NB4 (cell line): ENCODE data around the gene MPC1L.
A peak's percentile ranks its signal among the peaks of the same experiment; 100 is the strongest.

ENCODE experiments used
- DNase-seq: peaks from one replicate; pipeline ENCODE4 v3.0.0; 2010; ENCODE audit warnings: low read depth
- H3K4me3 ChIP-seq: one replicate; pipeline ENCODE4 v1.5.1; 2011; ENCODE audit warnings: mild to moderate bottlenecking, low read depth, low read length, moderate library complexity
- MYC ChIP-seq: IDR thresholded peaks from 2 replicates; pipeline ENCODE4 v1.6.1; 2011; ENCODE audit warnings: low read depth, low read length
- POLR2A ChIP-seq: IDR thresholded peaks from 2 replicates; pipeline ENCODE4 v1.6.1; 2011; ENCODE audit warnings: mild to moderate bottlenecking; ENCODE audit not compliant: insufficient read length; ENCODE audit errors: extremely low read depth
- TF ChIP-seq, protein P1 (sequence below): IDR thresholded peaks from one replicate; pipeline ENCODE4 v1.5.1; 2012; ENCODE audit warnings: low read depth, low read length
- TF ChIP-seq, protein P2 (sequence below): IDR thresholded peaks from 2 replicates; pipeline ENCODE4 v1.6.1; 2011; ENCODE audit warnings: low read depth, low read length

Gene MPC1L

DNA sequence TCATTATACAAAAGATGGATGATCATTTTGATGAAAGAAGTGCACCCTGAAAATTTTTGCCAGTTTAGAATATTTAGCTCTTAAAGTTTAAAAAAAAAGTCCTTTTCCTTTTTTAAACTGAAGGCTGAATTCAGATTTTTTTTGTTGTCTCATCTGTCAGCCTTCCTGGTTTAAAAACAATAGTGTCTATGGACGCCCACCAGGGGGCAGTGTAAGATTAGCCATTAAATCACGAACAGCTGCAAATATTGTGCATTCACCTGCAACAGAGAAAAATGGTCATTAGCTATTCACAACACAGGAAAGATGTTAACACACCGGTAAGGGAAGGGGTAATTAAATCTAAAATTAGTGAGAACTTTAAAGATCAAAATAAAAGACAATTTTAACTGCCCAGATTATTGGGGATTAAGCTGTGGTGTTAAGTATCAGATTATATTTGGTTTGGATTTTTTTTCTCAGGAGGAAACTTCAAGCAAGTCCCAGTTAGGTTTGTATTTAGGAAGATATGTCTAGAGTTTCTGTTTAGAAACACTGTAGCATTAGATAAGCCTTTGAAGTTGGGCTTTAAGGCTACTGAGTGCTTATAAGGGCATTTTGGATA, 28.5 kb downstream of the MPC1L start:
- peak; percentile 70 for DNase-seq
- no peak overlapping the region for H3K4me3 ChIP-seq
- no peak for TF ChIP-seq POLR2A
- TF ChIP-seq, protein P1, sequence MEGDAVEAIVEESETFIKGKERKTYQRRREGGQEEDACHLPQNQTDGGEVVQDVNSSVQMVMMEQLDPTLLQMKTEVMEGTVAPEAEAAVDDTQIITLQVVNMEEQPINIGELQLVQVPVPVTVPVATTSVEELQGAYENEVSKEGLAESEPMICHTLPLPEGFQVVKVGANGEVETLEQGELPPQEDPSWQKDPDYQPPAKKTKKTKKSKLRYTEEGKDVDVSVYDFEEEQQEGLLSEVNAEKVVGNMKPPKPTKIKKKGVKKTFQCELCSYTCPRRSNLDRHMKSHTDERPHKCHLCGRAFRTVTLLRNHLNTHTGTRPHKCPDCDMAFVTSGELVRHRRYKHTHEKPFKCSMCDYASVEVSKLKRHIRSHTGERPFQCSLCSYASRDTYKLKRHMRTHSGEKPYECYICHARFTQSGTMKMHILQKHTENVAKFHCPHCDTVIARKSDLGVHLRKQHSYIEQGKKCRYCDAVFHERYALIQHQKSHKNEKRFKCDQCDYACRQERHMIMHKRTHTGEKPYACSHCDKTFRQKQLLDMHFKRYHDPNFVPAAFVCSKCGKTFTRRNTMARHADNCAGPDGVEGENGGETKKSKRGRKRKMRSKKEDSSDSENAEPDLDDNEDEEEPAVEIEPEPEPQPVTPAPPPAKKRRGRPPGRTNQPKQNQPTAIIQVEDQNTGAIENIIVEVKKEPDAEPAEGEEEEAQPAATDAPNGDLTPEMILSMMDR: peak; percentile 55

DNA sequence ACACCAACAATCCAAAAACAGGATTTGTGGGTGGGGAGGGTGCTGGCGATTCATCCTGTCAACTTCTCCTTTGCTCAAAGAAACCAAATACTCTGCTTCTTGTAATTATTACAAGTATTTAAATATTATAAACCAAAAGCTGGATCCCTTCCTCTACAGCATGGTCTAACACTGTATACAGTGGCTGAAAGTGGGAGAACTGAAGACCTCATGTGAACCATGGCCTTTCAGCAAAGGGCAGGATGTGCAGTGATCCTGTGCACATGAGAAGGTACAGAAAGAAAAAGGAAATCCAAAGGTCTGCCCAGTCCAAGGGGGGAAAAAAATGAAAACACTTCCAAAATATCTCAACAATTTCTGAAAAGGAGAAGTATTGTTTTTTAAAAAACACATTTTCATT, 29.4 kb downstream of the MPC1L start:
- H3K4me3 ChIP-seq: no peak overlapping the region

DNA sequence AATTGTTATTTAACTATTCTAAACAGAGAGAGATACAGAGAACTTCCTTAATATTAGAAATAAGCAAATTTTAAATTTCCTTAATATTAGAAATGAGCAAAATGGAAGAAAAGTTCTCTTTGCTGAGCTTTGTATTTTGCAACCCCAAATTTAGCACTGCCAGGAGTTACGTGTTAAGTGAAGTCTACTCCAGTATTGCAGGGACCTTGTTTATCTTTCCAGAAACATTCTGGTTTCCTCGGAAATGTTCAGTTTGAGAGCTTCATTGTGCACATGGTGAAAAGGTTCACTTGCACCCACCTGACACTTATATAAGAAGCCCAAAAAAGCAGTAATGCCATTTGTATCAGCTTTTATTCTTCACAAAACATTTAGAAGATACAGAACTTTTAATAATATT, 30.3 kb downstream of the MPC1L start:
- no peak overlapping the region for H3K4me3 ChIP-seq
- TF ChIP-seq, protein P1: no peak
- TF ChIP-seq MYC (no peak), POLR2A (no peak)
- TF ChIP-seq, protein P2, sequence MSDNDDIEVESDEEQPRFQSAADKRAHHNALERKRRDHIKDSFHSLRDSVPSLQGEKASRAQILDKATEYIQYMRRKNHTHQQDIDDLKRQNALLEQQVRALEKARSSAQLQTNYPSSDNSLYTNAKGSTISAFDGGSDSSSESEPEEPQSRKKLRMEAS: no peak

More for the DNA sequence above, 29.4 kb downstream of the MPC1L start:
- DNase-seq: no peak
- TF ChIP-seq, protein P1: no peak

DNA sequence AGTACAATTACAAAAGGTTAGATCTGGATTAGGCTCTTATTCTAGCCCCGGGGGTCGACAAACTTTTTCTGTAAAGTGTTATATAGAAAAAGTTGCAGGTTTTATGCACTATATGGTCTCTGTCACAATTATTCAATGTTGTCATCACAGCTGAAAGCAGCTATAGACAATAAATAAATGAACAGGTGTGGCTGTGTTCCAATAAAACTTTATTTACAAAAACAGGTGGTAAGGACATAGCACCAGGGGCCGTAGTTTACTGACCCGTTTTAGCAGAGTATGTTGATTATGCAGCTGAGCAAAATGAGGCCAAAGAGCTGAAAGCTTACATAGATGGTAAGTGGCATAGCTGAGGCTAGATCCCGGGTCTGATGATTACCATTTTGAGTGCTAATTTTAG, 37.2 kb downstream of the MPC1L start:
- TF ChIP-seq, protein P2: no peak
- no peak for TF ChIP-seq POLR2A
- TF ChIP-seq, protein P1: no peak
- TF ChIP-seq MYC: no peak
- DNase-seq: no peak
- no peak overlapping the region for H3K4me3 ChIP-seq

More for the DNA sequence above, 30.3 kb downstream of the MPC1L start:
- DNase-seq: no peak

DNA sequence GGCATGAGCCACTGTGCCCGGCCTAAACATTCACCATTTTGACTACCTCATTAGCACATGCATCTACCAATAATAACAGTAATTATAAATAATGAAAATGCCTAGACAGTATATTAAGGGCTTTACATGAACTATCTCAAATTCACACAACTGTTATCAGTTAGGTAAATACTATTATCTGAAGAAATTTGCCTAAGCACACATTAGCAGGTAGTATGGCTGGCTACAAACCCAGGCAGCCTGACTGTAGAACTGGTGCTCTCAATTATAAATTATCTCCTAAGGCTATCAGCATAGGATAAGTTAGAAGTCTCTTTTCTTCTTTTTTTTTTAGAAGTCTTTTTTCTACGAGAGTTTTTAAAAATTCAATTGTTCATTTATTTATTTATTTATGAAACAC, 38.3 kb downstream of the MPC1L start:
- DNase-seq: no peak
- TF ChIP-seq, protein P1: no peak
- TF ChIP-seq, protein P2: no peak
- TF ChIP-seq MYC: no peak
- TF ChIP-seq POLR2A: no peak
- H3K4me3 ChIP-seq: no peak overlapping the region

DNA sequence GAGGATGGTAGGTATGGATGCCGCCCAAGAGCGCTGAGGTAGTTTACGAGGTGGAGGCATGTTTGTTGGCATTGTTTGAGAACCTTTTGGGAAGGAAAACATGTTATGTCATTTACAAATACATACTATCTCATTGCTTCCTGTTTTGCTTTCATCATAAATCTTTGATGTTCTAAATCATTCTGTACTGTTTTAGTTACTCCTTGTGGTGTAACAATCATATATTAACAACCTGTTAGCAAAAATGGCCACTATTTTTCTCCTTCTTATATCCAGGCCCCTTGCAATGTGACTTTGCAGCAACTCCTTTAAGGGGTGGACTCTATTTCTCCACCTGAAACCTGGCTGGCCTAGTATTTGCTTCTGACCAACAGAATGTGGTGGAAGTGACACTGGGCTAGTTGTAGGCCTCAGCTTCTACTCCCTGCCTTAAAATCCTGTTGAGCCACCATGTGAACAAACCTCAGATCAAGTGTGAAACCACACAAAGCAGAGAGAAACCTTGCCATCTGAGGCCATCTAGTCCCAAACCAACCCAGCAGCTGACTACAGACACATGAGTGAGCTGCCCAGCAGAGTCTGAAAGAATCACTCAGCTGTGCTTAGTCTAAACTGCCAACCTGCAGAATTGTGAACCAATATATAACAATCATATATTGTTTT, 40.0 kb downstream of the MPC1L start:
- TF ChIP-seq POLR2A (no peak), MYC (no peak)
- TF ChIP-seq, protein P1: no peak
- TF ChIP-seq, protein P2: no peak
- DNase-seq: no peak
- no peak overlapping the region for H3K4me3 ChIP-seq
